ENCODE results near the gene KIFC3. TPM values are rescaled to one million over a fixed set of nuclear protein-coding genes. Genes with fewer than 3 reads are reported as not detected.
A peak's percentile ranks its signal among the peaks of the same experiment; 100 is the strongest.
"Not testable (repeated sequence)": the region's sequence is repeated elsewhere in the genome, so short reads cannot be mapped to it uniquely, and the experiment has no call there.

The KIFC3 gene
- total RNA-seq, 2 donors from 2014 or later, result 4.3 to 5.6 TPM

DNA sequence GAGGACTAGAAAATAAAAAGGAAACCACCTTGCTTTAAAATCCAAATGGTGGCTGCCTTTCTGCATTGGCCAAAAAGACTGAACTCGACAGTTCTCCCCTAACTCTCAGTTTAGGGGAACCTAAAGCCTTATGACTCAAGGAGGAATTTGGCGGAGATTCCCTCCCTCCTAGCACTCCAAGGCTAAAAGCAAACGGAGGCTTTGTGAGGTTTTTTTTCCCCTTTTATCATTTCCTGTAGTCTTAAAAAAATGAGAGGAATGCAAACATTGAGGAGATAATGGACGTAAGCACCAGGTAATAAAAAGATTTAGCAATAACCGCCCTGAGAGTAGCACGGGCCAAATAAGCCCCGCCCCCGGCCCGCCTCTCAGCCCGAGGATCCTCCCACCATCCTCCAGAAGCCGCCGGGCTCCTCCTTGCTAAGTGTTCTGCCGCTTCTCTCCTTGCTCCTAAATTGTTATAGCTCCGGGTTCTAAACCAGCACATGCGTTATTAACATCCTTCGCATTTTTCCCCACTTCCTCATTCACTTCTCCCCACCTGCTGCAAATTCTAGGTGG lies 5.8 kb upstream of the KIFC3 start:
- intact Hi-C loops (cut with DNase I, micrococcal nuclease), result no loop called here
- ATAC-seq (peak; percentile 86), DNase-seq (peak; percentile 82 to 89)

DNA sequence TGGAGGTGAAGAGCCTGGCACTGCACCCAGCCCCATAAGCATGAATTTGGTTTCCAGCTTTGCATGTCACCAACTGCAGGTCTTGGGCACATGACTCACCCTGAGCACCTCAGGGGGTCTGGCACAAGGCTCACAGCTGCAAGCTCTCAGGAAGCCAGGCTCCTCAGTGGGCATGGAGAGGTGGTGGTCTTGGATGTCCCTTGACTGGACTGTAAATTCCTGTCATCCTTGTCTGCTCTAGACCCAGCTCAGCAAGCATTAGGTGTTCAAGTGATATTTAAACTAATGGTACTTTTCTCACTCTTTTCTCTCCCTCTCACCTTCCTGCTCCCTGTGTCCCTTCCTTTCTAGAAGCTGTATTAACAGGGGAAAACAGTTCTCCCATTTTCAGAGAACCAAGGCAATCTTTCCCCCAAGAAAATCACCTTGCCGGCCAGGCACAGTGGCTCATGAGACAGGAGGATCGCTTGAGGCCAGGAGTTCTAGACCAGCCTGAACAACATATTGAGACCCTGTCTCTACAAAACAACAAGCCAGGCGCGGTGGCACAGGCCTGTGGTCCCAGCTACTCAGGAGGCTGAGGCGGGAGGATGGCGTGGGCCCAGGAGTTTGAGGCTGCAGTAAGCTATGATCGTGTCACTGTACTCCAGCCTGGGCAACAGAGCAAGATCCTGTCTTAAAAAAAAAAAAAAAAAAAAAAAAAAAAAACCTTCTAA lies 5.1 kb upstream of the KIFC3 start:
- ATAC-seq, result no peak
- intact Hi-C loops (cut with DNase I, micrococcal nuclease), result no loop called here
- DNase-seq, result no peak

- intact Hi-C loops (cut with DNase I, micrococcal nuclease), result no loop called here
- DNase-seq, result no peak
- no peak for ATAC-seq
Observed at GRCh38 chr16:57805176-57805575, 2.9 kb upstream of the KIFC3 start.

DNA sequence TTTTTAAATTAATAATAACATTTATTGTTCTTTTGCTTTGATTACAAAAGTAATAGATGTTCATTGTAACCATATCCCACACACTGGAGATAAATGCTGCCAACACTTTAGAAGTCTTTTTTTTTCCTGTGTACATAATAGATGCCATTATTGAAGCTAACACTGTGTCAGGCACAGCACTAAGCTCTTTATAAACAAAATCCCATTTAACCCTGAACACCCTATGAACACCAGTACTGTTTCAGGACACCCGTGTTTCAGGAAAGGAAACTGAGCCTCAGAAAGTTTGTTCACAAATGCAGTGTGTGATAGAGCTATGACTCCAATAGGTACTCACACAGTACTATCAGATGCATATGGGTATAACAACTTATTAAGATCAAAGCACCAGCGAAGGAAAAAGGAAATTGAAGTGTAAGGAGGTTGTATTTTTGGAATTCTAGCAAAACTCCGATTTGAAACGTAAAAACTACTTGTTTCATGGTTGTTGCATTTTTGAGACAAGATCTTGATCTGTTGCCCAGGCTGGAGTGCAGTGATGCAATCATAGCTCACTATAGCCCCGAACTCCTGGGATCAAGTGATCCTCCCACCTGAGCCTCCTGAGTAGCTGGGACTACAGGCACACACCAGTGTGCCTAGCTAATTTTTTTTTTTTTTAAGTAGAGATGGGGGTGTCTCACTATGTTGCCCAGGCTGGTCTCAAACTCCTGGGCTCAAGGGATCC lies 2.0 kb upstream of the KIFC3 start:
- intact Hi-C loops (cut with DNase I, micrococcal nuclease), result no loop called here
- no peak for DNase-seq
- ATAC-seq, result no peak

- ATAC-seq (no peak), DNase-seq (no peak)
- intact Hi-C loops (cut with DNase I, micrococcal nuclease), result no loop called here
Observed at GRCh38 chr16:57803134-57803990, 1.1 kb upstream of the KIFC3 start.

- no peak for DNase-seq
- intact Hi-C loops (cut with DNase I, micrococcal nuclease), result no loop called here
- no peak for ATAC-seq
Observed at GRCh38 chr16:57801809-57802340, 416 bp downstream of the KIFC3 start.

GRCh38 chr16:57801098-57801808 lies 1.0 kb downstream of the KIFC3 start:
- DNase-seq, result no peak
- no peak for ATAC-seq
- intact Hi-C loops (cut with DNase I, micrococcal nuclease), result no loop called here

GRCh38 chr16:57800200-57801097 lies 1.8 kb downstream of the KIFC3 start:
- intact Hi-C loops (cut with DNase I, micrococcal nuclease), result no loop called here
- ATAC-seq, result no peak
- DNase-seq, result no peak

GRCh38 chr16:57799600-57800199 lies 2.6 kb downstream of the KIFC3 start:
- intact Hi-C loops (cut with DNase I, micrococcal nuclease), result no loop called here
- no peak for ATAC-seq
- no peak for DNase-seq

DNA sequence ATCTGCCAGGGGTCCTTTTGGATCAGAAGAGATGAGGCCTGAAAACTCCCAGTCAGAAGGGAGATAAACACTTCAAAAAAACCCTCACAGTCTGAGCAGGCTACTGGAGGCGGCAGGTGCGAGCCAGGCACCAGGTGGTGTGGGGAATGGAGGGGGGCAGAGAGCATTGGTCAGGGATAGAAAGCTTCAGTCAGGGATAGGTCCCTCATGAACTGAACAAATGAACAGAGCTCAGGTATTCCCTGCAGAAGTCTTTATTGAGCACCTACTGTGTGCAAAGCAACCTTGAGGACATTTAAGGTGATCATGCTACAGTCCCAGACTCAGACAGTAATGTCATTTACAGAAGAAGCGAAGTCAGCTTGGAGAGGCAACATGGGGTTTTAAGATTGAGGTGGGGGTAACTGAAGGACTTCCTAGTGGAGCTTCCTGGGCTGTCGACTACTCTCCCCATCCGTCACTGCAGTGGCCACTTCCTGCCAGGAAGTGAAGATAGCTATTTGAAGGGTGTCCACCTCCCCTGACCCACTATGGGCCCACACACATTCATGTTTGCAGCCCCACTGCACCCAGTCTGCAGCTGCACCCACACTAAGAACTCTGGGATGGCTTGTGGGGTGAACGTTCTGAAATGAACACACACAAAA lies 3.2 kb downstream of the KIFC3 start:
- ATAC-seq (no peak), DNase-seq (no peak)
- intact Hi-C loops (cut with DNase I, micrococcal nuclease), result no loop called here

DNA sequence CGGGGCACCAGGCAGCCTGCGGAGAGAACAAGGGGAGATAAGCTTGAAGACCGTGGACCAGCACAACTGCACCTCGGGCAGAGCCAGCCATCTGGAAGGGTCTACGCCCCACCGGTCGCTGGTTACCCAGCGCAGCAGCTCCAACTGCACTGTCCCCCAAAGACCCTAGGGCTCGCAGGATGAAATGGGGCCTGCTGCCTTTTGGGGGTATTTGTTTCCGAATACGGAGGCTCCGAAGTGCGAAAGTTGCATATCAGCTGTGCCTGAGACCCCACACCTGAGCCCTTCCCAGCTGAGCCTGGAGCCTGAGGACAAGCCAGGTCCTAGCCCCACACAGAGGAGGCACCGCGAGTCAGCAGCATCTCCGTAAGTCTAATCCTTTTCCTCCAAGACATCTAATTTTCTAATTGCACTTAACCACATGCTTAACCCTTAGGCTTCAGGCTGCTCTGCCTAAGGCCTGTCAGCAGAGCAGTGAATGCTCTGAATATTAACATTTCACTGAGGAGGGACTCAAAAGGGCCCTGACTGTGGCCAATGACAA lies 4.0 kb downstream of the KIFC3 start:
- DNase-seq, result no peak
- ATAC-seq, result no peak
- intact Hi-C loops (cut with DNase I, micrococcal nuclease), result no loop called here

DNA sequence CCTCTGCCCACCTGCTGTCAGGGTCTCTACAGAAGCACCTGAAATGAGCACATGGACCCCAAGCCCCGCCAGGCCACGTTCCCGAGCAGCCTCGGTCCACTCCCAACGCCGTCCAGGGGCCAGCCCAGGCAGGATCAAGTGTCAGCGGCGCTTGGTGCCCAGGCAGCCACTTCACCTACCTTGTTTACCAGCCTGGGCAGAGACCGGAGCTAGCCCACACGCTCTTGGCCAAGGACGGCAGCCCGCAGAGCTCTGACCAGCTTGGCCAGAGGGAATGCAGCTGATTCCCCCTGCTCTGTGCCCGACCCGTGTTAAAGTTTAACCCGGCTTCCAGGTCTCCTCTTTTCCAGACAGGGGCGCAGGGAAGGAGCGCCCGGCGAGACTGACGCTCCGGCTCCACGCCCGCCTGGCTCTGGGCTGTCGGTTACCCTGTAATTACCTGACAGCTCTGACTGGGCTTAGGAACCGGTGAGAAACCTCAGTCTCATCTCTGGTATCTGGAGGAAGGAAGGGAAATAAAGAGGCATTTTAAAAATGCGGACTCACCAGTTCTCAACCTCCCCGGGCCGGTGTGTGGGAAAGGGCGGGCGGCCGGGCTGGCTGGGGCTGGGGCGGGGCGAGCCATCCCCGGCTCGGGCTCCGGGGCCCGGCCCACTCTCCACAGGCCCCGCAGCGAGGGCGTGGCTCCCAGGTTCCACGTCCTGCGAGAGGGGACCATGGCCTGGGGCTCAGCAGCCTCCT lies 4.6 kb downstream of the KIFC3 start:
- intact Hi-C loops (cut with DNase I, micrococcal nuclease), result no loop called here
- peak; percentile 70 for ATAC-seq
- DNase-seq, result no peak

- no peak for DNase-seq
- intact Hi-C loops (cut with DNase I, micrococcal nuclease), result no loop called here
- ATAC-seq, result no peak
Observed at GRCh38 chr16:57797216-57797525, 5.1 kb downstream of the KIFC3 start.

GRCh38 chr16:57796014-57796413 lies 6.3 kb downstream of the KIFC3 start:
- ATAC-seq; intact Hi-C loops (cut with DNase I, micrococcal nuclease); DNase-seq: not testable (repeated sequence)

GRCh38 chr16:57795431-57795878 lies 6.8 kb downstream of the KIFC3 start:
- DNase-seq, result peak in 1 of 2 donors; percentile 41
- intact Hi-C loops (cut with DNase I, micrococcal nuclease), result no loop called here
- ATAC-seq, result peak; percentile 38
